ENCODE measurements around the gene CERS6. TPM values are rescaled to one million over a fixed set of nuclear protein-coding genes. Genes with fewer than 3 reads are reported as not detected.

Gene CERS6
- polyA plus RNA-seq, 1 donor from 2014 or later: 59.3 TPM

DNA sequence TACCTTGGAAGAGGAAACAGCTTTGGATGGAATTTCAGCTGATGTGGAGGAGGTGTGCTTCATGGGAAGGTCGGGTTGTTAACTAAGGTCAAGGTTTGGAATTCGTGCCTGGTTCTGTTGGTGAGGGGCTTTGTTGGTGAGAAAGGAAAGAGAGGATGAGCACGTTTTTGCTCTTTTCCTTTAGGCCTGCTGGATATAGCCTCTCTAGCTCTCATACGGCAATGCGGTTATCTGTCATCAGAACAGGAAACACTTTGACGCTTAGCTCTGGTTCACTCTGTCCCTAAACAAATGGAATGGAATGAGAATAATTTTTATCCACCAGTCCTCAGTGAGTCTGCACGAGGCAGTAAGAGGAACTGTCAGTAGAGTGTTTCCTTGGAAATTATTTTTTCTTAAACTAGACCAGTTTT, 176.6 kb downstream of the CERS6 start:
- H3K27ac ChIP-seq (ENCODE audit: low read length): no peak overlapping the region

DNA sequence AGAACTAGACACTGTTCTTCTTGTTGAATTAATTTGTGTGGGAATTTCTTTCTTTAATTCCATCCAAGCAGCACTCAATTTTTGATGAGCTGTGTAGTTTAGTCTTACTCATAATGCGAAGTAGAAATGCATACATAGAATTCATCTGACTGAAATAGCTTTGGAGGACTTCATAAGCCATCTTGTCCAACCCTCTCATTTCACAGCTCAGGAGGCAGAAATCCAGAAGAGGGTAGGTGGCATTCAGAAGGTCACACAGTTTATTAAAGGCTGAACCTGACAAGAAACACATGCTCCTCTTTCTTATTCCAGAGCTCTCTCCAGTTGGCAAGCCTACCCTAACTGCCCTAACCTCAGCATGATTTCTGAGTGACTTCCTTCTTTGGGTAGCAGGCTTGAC, 177.1 kb downstream of the CERS6 start:
- Histone ChIP-seq H3K27me3 (ENCODE audit: insufficient read depth, low read depth, low read length) (no peaks in the 10 kb centered on the region), H3K36me3 (ENCODE audit: insufficient read depth, low read length) (no peaks in the 10 kb centered on the region), H3K9ac (ENCODE audit: low read length) (no peak overlapping the region), H3K79me2 (replicated peaks; ENCODE audit: insufficient read depth, low read length) (peaks cover 7% of the 10 kb centered on the region), H3K4me2 (ENCODE audit: low read length) (no peak overlapping the region), H2AFZ (ENCODE audit: low read depth, low read length) (no peak overlapping the region), H4K20me1 (ENCODE audit: insufficient read depth) (no peaks in the 10 kb centered on the region), H3K9me3 (ENCODE audit: low read length) (no peaks in the 10 kb centered on the region), H3K9me2 (ENCODE audit: insufficient read depth, low read length) (no peaks in the 10 kb centered on the region), H3K4me3 (ENCODE audit: low read length) (no peak overlapping the region), H3F3A (ENCODE audit: insufficient read depth, low read length, poor library complexity, severe bottlenecking) (no peaks in the 10 kb centered on the region), H3K27ac (ENCODE audit: low read length) (no peak overlapping the region)
- TF ChIP-seq SMC3 (conservative IDR thresholded peaks at IDR 0.05; ENCODE audit: poor library complexity) (no peak), EZH2 (IDR thresholded peaks at IDR 0.05; ENCODE audit: borderline replicate concordance, insufficient read depth, low read length, poor library complexity, severe bottlenecking) (no peak), POLR2AphosphoS5 (IDR thresholded peaks at IDR 0.05) (no peak), EP300 (conservative IDR thresholded peaks at IDR 0.05; ENCODE audit: poor library complexity, severe bottlenecking) (no peak), MXI1 (conservative IDR thresholded peaks at IDR 0.05; ENCODE audit: poor library complexity, severe bottlenecking) (no peak)
- TF ChIP-seq, protein P1, sequence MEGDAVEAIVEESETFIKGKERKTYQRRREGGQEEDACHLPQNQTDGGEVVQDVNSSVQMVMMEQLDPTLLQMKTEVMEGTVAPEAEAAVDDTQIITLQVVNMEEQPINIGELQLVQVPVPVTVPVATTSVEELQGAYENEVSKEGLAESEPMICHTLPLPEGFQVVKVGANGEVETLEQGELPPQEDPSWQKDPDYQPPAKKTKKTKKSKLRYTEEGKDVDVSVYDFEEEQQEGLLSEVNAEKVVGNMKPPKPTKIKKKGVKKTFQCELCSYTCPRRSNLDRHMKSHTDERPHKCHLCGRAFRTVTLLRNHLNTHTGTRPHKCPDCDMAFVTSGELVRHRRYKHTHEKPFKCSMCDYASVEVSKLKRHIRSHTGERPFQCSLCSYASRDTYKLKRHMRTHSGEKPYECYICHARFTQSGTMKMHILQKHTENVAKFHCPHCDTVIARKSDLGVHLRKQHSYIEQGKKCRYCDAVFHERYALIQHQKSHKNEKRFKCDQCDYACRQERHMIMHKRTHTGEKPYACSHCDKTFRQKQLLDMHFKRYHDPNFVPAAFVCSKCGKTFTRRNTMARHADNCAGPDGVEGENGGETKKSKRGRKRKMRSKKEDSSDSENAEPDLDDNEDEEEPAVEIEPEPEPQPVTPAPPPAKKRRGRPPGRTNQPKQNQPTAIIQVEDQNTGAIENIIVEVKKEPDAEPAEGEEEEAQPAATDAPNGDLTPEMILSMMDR (IDR thresholded peaks at IDR 0.05; ENCODE audit: poor library complexity, severe bottlenecking): no peak
- TF ChIP-seq, protein P2, sequence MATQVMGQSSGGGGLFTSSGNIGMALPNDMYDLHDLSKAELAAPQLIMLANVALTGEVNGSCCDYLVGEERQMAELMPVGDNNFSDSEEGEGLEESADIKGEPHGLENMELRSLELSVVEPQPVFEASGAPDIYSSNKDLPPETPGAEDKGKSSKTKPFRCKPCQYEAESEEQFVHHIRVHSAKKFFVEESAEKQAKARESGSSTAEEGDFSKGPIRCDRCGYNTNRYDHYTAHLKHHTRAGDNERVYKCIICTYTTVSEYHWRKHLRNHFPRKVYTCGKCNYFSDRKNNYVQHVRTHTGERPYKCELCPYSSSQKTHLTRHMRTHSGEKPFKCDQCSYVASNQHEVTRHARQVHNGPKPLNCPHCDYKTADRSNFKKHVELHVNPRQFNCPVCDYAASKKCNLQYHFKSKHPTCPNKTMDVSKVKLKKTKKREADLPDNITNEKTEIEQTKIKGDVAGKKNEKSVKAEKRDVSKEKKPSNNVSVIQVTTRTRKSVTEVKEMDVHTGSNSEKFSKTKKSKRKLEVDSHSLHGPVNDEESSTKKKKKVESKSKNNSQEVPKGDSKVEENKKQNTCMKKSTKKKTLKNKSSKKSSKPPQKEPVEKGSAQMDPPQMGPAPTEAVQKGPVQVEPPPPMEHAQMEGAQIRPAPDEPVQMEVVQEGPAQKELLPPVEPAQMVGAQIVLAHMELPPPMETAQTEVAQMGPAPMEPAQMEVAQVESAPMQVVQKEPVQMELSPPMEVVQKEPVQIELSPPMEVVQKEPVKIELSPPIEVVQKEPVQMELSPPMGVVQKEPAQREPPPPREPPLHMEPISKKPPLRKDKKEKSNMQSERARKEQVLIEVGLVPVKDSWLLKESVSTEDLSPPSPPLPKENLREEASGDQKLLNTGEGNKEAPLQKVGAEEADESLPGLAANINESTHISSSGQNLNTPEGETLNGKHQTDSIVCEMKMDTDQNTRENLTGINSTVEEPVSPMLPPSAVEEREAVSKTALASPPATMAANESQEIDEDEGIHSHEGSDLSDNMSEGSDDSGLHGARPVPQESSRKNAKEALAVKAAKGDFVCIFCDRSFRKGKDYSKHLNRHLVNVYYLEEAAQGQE (IDR thresholded peaks at IDR 0.05; ENCODE audit: borderline replicate concordance): no peak

More for the DNA sequence above, 176.6 kb downstream of the CERS6 start:
- Histone ChIP-seq H3K27me3 (ENCODE audit: insufficient read depth, low read depth, low read length) (no peaks in the 10 kb centered on the region), H3K9me3 (ENCODE audit: low read length) (no peaks in the 10 kb centered on the region), H3K9me2 (ENCODE audit: insufficient read depth, low read length) (no peaks in the 10 kb centered on the region), H3K4me3 (ENCODE audit: low read length) (no peak overlapping the region), H4K20me1 (ENCODE audit: insufficient read depth) (no peaks in the 10 kb centered on the region), H2AFZ (ENCODE audit: low read depth, low read length) (no peak overlapping the region), H3K9ac (ENCODE audit: low read length) (no peak overlapping the region), H3K79me2 (replicated peaks; ENCODE audit: insufficient read depth, low read length) (peaks cover 3% of the 10 kb centered on the region), H3K4me2 (ENCODE audit: low read length) (no peak overlapping the region), H3K36me3 (ENCODE audit: insufficient read depth, low read length) (no peaks in the 10 kb centered on the region), H3F3A (ENCODE audit: insufficient read depth, low read length, poor library complexity, severe bottlenecking) (no peaks in the 10 kb centered on the region)
- no peak for TF ChIP-seq EP300 (conservative IDR thresholded peaks at IDR 0.05; ENCODE audit: poor library complexity, severe bottlenecking)

DNA sequence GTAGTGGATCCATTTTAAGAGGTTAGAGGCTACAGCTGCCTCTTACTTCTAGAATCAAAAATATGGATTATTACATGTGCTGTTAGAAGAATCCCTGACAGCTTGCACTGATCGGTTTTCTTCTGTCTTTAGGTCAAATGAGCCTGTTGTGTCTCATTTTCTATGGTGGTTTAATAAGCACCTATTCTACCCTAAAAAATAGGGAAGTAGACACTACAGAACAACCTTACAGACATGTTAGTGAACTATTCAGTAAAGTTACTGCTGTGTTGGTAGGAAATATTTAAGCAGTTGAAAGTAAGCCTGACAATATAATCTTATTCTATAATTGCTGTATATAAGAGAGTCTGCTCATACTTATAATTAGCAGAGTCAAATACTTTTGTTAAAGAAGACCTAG, 177.8 kb downstream of the CERS6 start:
- Histone ChIP-seq H3K9me3 (ENCODE audit: low read length) (no peaks in the 10 kb centered on the region), H3K27ac (ENCODE audit: low read length) (no peak overlapping the region), H3K4me3 (ENCODE audit: low read length) (no peak overlapping the region), H3K9ac (ENCODE audit: low read length) (no peak overlapping the region), H2AFZ (ENCODE audit: low read depth, low read length) (no peak overlapping the region), H3K36me3 (ENCODE audit: insufficient read depth, low read length) (no peaks in the 10 kb centered on the region), H3K9me2 (ENCODE audit: insufficient read depth, low read length) (no peaks in the 10 kb centered on the region), H3K27me3 (ENCODE audit: insufficient read depth, low read depth, low read length) (no peaks in the 10 kb centered on the region), H3K4me2 (ENCODE audit: low read length) (no peak overlapping the region), H3F3A (ENCODE audit: insufficient read depth, low read length, poor library complexity, severe bottlenecking) (no peaks in the 10 kb centered on the region), H3K79me2 (replicated peaks; ENCODE audit: insufficient read depth, low read length) (peaks cover 14% of the 10 kb centered on the region), H4K20me1 (ENCODE audit: insufficient read depth) (no peaks in the 10 kb centered on the region)
- TF ChIP-seq POLR2AphosphoS5 (IDR thresholded peaks at IDR 0.05): no peak
